HL-60 (cell line): ENCODE measurements around the gene TMPRSS11A.

Experiments used
- CTCF ChIP-seq: IDR thresholded peaks from one replicate; pipeline ENCODE4 v1.5.1; 2011; ENCODE audit warnings: low read length, control low read depth, inconsistent platforms; ENCODE audit not compliant: insufficient read depth
- GABPA ChIP-seq: IDR thresholded peaks from 2 replicates; pipeline ENCODE4 v1.6.1; 2012; ENCODE audit warnings: low read depth
- REST ChIP-seq: IDR thresholded peaks from 2 replicates; pipeline ENCODE4 v1.6.1; 2012; ENCODE audit warnings: low read depth; ENCODE audit not compliant: insufficient replicate concordance
- SPI1 ChIP-seq: IDR thresholded peaks from 2 replicates; pipeline ENCODE4 v1.6.1; 2012; ENCODE audit warnings: low read depth, mild to moderate bottlenecking, borderline replicate concordance

GRCh38 chr4:67926485-67926884 is 36.8 kb downstream of the TMPRSS11A start:
- TF ChIP-seq SPI1, result no peak
- TF ChIP-seq CTCF, result no peak
- no peak for TF ChIP-seq GABPA
- no peak for TF ChIP-seq REST
